Neural progenitor cell (in vitro differentiated cells): Measurements from ENCODE around the gene KIRREL2. TPM values are rescaled to one million over a fixed set of nuclear protein-coding genes. Genes with fewer than 3 reads are reported as not detected.

Source experiments
- DNase-seq: peaks from one replicate; pipeline ENCODE4 v3.0.0-alpha.2; 2016; ENCODE audit warnings: low spot score
- H2AFZ ChIP-seq: fragments of 200-600 bp; sonication (generic); replicated peaks from 2 replicates; pipeline ENCODE4 v1.6.1; 2016; ENCODE audit warnings: antibody characterized with exemption
- H3F3A ChIP-seq: fragments of 200-600 bp; sonication (generic); 2 replicates; pipeline ENCODE4 v1.6.1; 2016; ENCODE audit warnings: antibody characterized with exemption, low read depth
- H3K27ac ChIP-seq: fragments of 200-600 bp; sonication (generic); 2 replicates; pipeline ENCODE4 v1.5.1; 2016; ENCODE audit warnings: mild to moderate bottlenecking
- H3K27me3 ChIP-seq: fragments of 200-600 bp; sonication (generic); 2 replicates; pipeline ENCODE4 v1.6.1; 2016; ENCODE audit warnings: mild to moderate bottlenecking, moderate library complexity
- H3K36me3 ChIP-seq: fragments of 200-600 bp; sonication (generic); 2 replicates; pipeline ENCODE4 v1.5.1; 2016
- H3K4me1 ChIP-seq: fragments of 200-600 bp; sonication (generic); 2 replicates; pipeline ENCODE4 v1.6.1; 2016; ENCODE audit warnings: mixed run types
- H3K4me2 ChIP-seq: fragments of 200-600 bp; sonication (generic); 2 replicates; pipeline ENCODE4 v1.6.1; 2016
- H3K4me3 ChIP-seq: fragments of 200-600 bp; sonication (generic); 2 replicates; pipeline ENCODE4 v1.5.1; 2016
- H3K79me2 ChIP-seq: fragments of 200-600 bp; sonication (generic); 2 replicates; pipeline ENCODE4 v1.6.1; 2016; ENCODE audit warnings: low read depth
- H3K9ac ChIP-seq: fragments of 200-600 bp; sonication (generic); 2 replicates; pipeline ENCODE4 v1.6.1; 2016
- H3K9me3 ChIP-seq: fragments of 200-600 bp; sonication (generic); 2 replicates; pipeline ENCODE4 v1.5.1; 2016; ENCODE audit warnings: low read depth
- H4K20me1 ChIP-seq: fragments of 200-600 bp; sonication (generic); 2 replicates; pipeline ENCODE4 v1.6.1; 2016; ENCODE audit warnings: low read depth
- H3K27ac Mint-ChIP-seq: 3 replicates; pipeline ENCODE4 v1.8.0; 2021; ENCODE audit warnings: mixed read lengths
- H3K27me3 Mint-ChIP-seq: 2 replicates; pipeline ENCODE4 v1.8.0; 2022; ENCODE audit warnings: low read depth, mild to moderate bottlenecking, inconsistent platforms, moderate library complexity, mixed read lengths; ENCODE audit not compliant: insufficient read depth
- H3K36me3 Mint-ChIP-seq: 3 replicates; pipeline ENCODE4 v1.8.0; 2021; ENCODE audit warnings: mixed read lengths
- H3K4me1 Mint-ChIP-seq: 3 replicates; pipeline ENCODE4 v1.8.0; 2021; ENCODE audit warnings: mixed read lengths
- H3K4me3 Mint-ChIP-seq: 3 replicates; pipeline ENCODE4 v1.8.0; 2021; ENCODE audit warnings: mild to moderate bottlenecking, moderate library complexity, mixed read lengths
- H3K9me3 Mint-ChIP-seq: 3 replicates; pipeline ENCODE4 v1.8.0; 2020; ENCODE audit warnings: mixed read lengths
- EZH2 ChIP-seq: fragments of 200-600 bp; sonication (generic); IDR thresholded peaks from 2 replicates; pipeline ENCODE4 v1.6.1; 2017; ENCODE audit warnings: antibody characterized with exemption, mild to moderate bottlenecking, moderate library complexity
- EZH2phosphoT487 ChIP-seq: fragments of 200-600 bp; sonication (generic); IDR thresholded peaks from 2 replicates; pipeline ENCODE4 v1.6.1; 2017; ENCODE audit warnings: antibody characterized with exemption
- total RNA-seq: library from RNA; depleted of rRNA; stranded (reverse); fragments of >200 nt; gene quantifications from 2 replicates; pipeline ENCODE4 v1.2.3, GENCODE V29; 2015; ENCODE audit warnings: low replicate concordance
- TF ChIP-seq, protein P1 (sequence below): fragments of 200-600 bp; sonication (generic); IDR thresholded peaks from 2 replicates; pipeline ENCODE4 v1.5.1; 2017; ENCODE audit warnings: antibody characterized with exemption, mild to moderate bottlenecking

Gene KIRREL2
- total RNA-seq, 1 donor from 2014 or later: 2.4 TPM

DNA sequence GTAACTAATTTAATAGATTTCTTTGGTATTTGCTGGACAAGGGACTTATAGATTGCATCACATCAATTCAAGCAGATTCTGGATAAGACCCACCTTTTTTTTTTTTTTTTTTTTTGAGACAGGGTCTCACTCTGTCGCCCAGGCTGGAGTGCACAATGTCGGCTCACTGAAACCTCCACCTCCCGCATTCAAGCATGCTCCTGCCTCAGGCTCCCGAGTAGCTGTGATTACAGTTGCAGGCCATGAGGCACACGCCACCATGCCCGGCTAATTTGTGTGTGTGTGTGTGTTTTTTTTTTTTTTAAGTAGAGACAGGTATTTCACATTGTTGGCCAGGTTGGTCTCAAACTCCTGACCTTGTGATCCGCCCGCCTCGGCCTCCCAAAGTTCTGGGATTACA, 39.9 kb upstream of the KIRREL2 start:
- no peaks in the 10 kb centered on the region for H3K79me2 ChIP-seq
- no peaks in the 10 kb centered on the region for H4K20me1 ChIP-seq
- no peaks in the 10 kb centered on the region for H3K9me3 ChIP-seq
- Mint-ChIP-seq H3K9me3 (no peaks in the 10 kb centered on the region), H3K27me3 (peaks cover 18% of the 10 kb centered on the region), H3K27ac (no peak overlapping the region), H3K4me3 (no peak overlapping the region), H3K36me3 (no peaks in the 10 kb centered on the region), H3K4me1 (peaks cover 5% of the 10 kb centered on the region)
- DNase-seq: no peak
- H2AFZ ChIP-seq: no peak overlapping the region
- H3K27ac ChIP-seq: no peak overlapping the region
- no peaks in the 10 kb centered on the region for H3K36me3 ChIP-seq
- H3K4me2 ChIP-seq: no peak overlapping the region
- H3K4me3 ChIP-seq: no peak overlapping the region
- TF ChIP-seq, protein P1, sequence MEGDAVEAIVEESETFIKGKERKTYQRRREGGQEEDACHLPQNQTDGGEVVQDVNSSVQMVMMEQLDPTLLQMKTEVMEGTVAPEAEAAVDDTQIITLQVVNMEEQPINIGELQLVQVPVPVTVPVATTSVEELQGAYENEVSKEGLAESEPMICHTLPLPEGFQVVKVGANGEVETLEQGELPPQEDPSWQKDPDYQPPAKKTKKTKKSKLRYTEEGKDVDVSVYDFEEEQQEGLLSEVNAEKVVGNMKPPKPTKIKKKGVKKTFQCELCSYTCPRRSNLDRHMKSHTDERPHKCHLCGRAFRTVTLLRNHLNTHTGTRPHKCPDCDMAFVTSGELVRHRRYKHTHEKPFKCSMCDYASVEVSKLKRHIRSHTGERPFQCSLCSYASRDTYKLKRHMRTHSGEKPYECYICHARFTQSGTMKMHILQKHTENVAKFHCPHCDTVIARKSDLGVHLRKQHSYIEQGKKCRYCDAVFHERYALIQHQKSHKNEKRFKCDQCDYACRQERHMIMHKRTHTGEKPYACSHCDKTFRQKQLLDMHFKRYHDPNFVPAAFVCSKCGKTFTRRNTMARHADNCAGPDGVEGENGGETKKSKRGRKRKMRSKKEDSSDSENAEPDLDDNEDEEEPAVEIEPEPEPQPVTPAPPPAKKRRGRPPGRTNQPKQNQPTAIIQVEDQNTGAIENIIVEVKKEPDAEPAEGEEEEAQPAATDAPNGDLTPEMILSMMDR: no peak
- no peak for TF ChIP-seq EZH2phosphoT487
- TF ChIP-seq EZH2: no peak
- H3K27me3 ChIP-seq: no peaks in the 10 kb centered on the region
- H3K4me1 ChIP-seq: peaks cover 2% of the 10 kb centered on the region
- H3K9ac ChIP-seq: no peak overlapping the region
- peaks cover 3% of the 10 kb centered on the region for H3F3A ChIP-seq

DNA sequence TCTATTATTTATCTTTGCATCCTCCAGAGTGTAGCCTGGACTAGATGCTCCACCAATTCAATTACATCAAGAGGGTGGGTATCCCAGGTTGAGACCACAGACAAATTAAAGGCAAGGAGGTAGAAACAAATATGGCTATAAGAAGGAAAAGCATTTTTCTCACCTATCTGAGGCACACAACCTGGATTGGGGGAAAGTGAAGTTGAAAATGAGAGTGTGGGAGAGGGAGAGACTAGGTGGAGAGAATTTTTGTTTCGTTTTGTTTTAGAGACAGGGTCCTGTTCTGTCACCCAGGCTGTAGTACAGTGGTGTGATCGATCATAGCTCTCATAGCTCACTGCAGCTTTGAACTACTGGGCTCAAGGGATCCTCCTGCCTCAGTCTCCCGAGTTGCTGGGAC, 38.3 kb upstream of the KIRREL2 start:
- Histone ChIP-seq H3F3A (peaks cover 3% of the 10 kb centered on the region), H3K27me3 (no peaks in the 10 kb centered on the region), H3K4me2 (no peak overlapping the region), H3K4me3 (no peak overlapping the region), H3K4me1 (peaks cover 2% of the 10 kb centered on the region), H3K36me3 (no peaks in the 10 kb centered on the region), H3K79me2 (no peaks in the 10 kb centered on the region), H3K27ac (no peak overlapping the region), H2AFZ (no peak overlapping the region), H4K20me1 (no peaks in the 10 kb centered on the region), H3K9ac (no peak overlapping the region), H3K9me3 (no peaks in the 10 kb centered on the region)
- DNase-seq: no peak
- Mint-ChIP-seq H3K4me1 (peaks cover 7% of the 10 kb centered on the region), H3K4me3 (no peak overlapping the region), H3K9me3 (no peaks in the 10 kb centered on the region), H3K36me3 (no peaks in the 10 kb centered on the region), H3K27me3 (peaks cover 19% of the 10 kb centered on the region), H3K27ac (no peak overlapping the region)
- TF ChIP-seq, protein P1: no peak
- TF ChIP-seq EZH2: no peak
- no peak for TF ChIP-seq EZH2phosphoT487

DNA sequence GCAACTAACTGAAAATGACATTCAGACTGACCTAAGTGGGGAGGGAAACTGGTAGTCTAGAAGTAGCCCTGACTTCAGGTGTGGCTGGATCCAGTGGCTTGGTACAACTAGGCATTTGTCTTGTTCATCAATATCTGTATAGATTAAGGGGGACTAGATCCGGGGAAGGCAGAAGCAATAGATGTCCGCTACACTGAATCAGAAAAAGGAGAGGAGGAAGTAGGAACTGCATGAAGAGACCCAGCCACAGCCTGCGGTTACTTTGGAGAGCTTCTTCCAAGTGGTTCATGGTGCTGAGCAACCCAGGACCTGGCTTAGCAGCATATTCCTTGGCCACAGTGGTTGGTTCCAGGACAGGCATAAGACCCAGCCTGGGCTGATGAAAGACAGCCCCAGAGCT, 34.1 kb upstream of the KIRREL2 start:
- Histone ChIP-seq H2AFZ (no peak overlapping the region), H3K9ac (no peak overlapping the region), H3K9me3 (no peaks in the 10 kb centered on the region), H3K4me3 (no peak overlapping the region), H3K27me3 (peaks cover 23% of the 10 kb centered on the region), H3K79me2 (no peaks in the 10 kb centered on the region), H4K20me1 (no peaks in the 10 kb centered on the region), H3K27ac (no peak overlapping the region), H3K4me2 (no peak overlapping the region), H3F3A (peaks cover 3% of the 10 kb centered on the region), H3K4me1 (peaks cover 2% of the 10 kb centered on the region), H3K36me3 (no peaks in the 10 kb centered on the region)
- DNase-seq: no peak
- H3K36me3 Mint-ChIP-seq: no peaks in the 10 kb centered on the region
- TF ChIP-seq, protein P1: no peak
- no peak for TF ChIP-seq EZH2phosphoT487
- TF ChIP-seq EZH2: no peak
- H3K9me3 Mint-ChIP-seq: no peaks in the 10 kb centered on the region
- H3K4me1 Mint-ChIP-seq: peaks cover 7% of the 10 kb centered on the region
- no peak overlapping the region for H3K4me3 Mint-ChIP-seq
- H3K27ac Mint-ChIP-seq: no peak overlapping the region
- H3K27me3 Mint-ChIP-seq: peaks cover 15% of the 10 kb centered on the region
